22Rv1 (cell line): ENCODE data around the gene CRYBG1.

Source experiments
- ZFX ChIP-seq: fragments of 450-650 bp; IDR thresholded peaks from 2 replicates; pipeline ENCODE4 v1.6.1; 2017; ENCODE audit warnings: antibody characterized with exemption, borderline replicate concordance
- TF ChIP-seq, protein P1 (sequence below): fragments of 450-650 bp; IDR thresholded peaks from 2 replicates; pipeline ENCODE4 v1.5.1; 2017; ENCODE audit warnings: mild to moderate bottlenecking

DNA sequence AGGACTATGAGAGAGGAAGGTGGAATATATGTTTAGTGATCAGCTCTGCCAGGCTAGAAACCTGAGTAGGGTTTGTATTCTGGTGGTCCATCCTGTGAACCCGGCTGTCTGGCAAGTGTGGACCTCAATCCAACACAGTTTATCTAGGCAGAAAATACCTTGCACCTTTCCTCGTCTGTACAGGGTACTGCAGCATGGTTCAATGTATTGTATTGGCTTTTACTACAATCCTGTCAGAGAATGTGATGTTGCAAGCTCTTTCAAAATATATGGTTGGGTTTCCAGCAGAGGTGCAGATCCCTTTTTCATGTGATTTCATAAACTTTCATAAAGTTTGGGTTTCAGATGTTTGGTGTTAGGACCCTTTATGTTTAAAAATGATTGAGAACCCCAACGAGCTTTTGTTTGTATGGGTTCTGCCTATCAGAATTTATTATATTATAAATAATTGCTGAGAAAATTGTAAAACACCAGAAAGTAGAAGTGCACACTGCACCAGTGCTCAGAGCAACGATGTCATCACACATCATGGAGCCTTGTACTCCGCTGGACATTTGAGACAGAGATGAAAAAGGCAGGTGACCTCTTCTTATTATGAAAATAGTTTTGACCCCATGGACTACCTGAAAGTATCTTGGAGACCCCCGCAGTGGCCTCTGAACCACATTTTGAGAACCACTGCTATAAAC is 162.2 kb downstream of the CRYBG1 start:
- TF ChIP-seq, protein P1, sequence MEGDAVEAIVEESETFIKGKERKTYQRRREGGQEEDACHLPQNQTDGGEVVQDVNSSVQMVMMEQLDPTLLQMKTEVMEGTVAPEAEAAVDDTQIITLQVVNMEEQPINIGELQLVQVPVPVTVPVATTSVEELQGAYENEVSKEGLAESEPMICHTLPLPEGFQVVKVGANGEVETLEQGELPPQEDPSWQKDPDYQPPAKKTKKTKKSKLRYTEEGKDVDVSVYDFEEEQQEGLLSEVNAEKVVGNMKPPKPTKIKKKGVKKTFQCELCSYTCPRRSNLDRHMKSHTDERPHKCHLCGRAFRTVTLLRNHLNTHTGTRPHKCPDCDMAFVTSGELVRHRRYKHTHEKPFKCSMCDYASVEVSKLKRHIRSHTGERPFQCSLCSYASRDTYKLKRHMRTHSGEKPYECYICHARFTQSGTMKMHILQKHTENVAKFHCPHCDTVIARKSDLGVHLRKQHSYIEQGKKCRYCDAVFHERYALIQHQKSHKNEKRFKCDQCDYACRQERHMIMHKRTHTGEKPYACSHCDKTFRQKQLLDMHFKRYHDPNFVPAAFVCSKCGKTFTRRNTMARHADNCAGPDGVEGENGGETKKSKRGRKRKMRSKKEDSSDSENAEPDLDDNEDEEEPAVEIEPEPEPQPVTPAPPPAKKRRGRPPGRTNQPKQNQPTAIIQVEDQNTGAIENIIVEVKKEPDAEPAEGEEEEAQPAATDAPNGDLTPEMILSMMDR: no peak
- TF ChIP-seq ZFX: no peak
